CD4-positive, alpha-beta T cell (primary cell): ENCODE measurements around the gene THEM5. TPM values are rescaled to one million over a fixed set of nuclear protein-coding genes. Genes with fewer than 3 reads are reported as not detected.
A peak's percentile ranks its signal among the peaks of the same experiment; 100 is the strongest.

Experiments used
- ATAC-seq: fragments of 200-7000 bp; cut with Tn5 transposase; one replicate; pipeline ENCODE4 v1.10.0; 2022; ENCODE audit warnings: mild to moderate bottlenecking; ENCODE audit not compliant: poor library complexity
- CTCF ChIA-PET: fragments of 350-600 bp; sonication (Branson Sonifier 250); formaldehyde crosslinking; loops from one replicate; lab custom pipeline; 2021; ENCODE audit warnings: antibody characterized with exemption, inconsistent platforms; lab: Charles Lee
- POLR2A ChIA-PET: fragments of 350-600 bp; sonication (Branson Sonifier 250); formaldehyde crosslinking; loops from one replicate; lab custom pipeline; 2021; ENCODE audit warnings: antibody characterized with exemption, inconsistent platforms; lab: Charles Lee
- DNase-seq, 14 experiments: peaks; one replicate each; pipeline ENCODE4 v3.0.0-alpha.2; 2013 to 2020; ENCODE audit warnings: mixed read lengths in 2 of 14
- H3K27ac ChIP-seq, 2 donors: one replicate each; pipeline versions ENCODE4 v1.5.1 to v1.7.0; 2013; ENCODE audit warnings: low read length in 2 of 2, low read depth in 1 of 2, mild to moderate bottlenecking in 1 of 2
- H3K27me3 ChIP-seq, 2 experiments: 1 replicate in 1 of 2; 2 replicates in 1 of 2; pipeline versions ENCODE4 v1.6.1 to v1.7.0; 2013; ENCODE audit warnings: low read length in 2 of 2, control low read depth in 1 of 2, mild to moderate bottlenecking in 1 of 2, moderate library complexity in 1 of 2; ENCODE audit not compliant: insufficient read depth in 2 of 2, control insufficient read depth in 1 of 2
- H3K36me3 ChIP-seq: one replicate; pipeline ENCODE4 v1.6.1; 2013; ENCODE audit warnings: low read length, control low read depth; ENCODE audit not compliant: insufficient read depth
- H3K4me1 ChIP-seq: one replicate; pipeline ENCODE4 v1.6.1; 2013; ENCODE audit warnings: low read length, control low read depth; ENCODE audit not compliant: insufficient read depth
- H3K4me3 ChIP-seq: one replicate; pipeline ENCODE4 v1.5.1; 2013; ENCODE audit warnings: mild to moderate bottlenecking, low read length, moderate library complexity
- H3K9me3 ChIP-seq, 2 experiments: 1 replicate in 1 of 2; 2 replicates in 1 of 2; pipeline versions ENCODE4 v1.6.1 to v1.7.0; 2013; ENCODE audit warnings: low read length in 2 of 2, mild to moderate bottlenecking in 2 of 2, control low read depth in 1 of 2, moderate library complexity in 1 of 2; ENCODE audit not compliant: control insufficient read depth in 1 of 2, insufficient read depth in 1 of 2
- H3K27ac Mint-ChIP-seq: one replicate; pipeline ENCODE4 v1.8.0; 2020; ENCODE audit warnings: mixed read lengths
- H3K27me3 Mint-ChIP-seq: one replicate; pipeline ENCODE4 v1.8.0; 2021; ENCODE audit warnings: mixed read lengths
- H3K36me3 Mint-ChIP-seq: one replicate; pipeline ENCODE4 v1.8.0; 2021; ENCODE audit warnings: low read depth, mixed read lengths
- H3K4me1 Mint-ChIP-seq: one replicate; pipeline ENCODE4 v1.8.0; 2021; ENCODE audit warnings: low read depth, mixed read lengths
- H3K4me3 Mint-ChIP-seq: one replicate; pipeline ENCODE4 v1.8.0; 2020; ENCODE audit warnings: mild to moderate bottlenecking, mixed read lengths
- H3K9me3 Mint-ChIP-seq: one replicate; pipeline ENCODE4 v1.8.0; 2020; ENCODE audit warnings: mixed read lengths
- CTCF ChIP-seq: fragments of 200-600 bp; IDR thresholded peaks from one replicate; pipeline ENCODE4 v1.8.0; 2022; ENCODE audit warnings: antibody characterized with exemption, mild to moderate bottlenecking
- intact Hi-C, 2 experiments: fragments of 100-400 bp; cut with DNase I in 1 of 2; cut with micrococcal nuclease in 1 of 2; formaldehyde crosslinking; loops; one replicate each; pipeline versions ENCODE4 v1.15.1 to v1.9.0; 2023 to 2025; cut with DNase I, micrococcal nuclease
- total RNA-seq, 174 experiments: library from RNA in 2 of 174; stranded (reverse) in 2 of 174; gene quantifications; one replicate each; pipeline ENCODE4 v1.2.3 and lab custom pipeline; 2021 to 2026

THEM5 gene
- total RNA-seq, 2 experiments from 2014 or later, result not detected

- Mint-ChIP-seq H3K4me1 (peaks cover 83% of the 10 kb centered on the region), H3K36me3 (no peaks in the 10 kb centered on the region), H3K9me3 (no peaks in the 10 kb centered on the region), H3K4me3 (peak overlapping the region; percentile 76), H3K27me3 (no peaks in the 10 kb centered on the region), H3K27ac (peak overlapping the region; percentile 84)
- DNase-seq (no peak), ATAC-seq (no peak)
- peak overlapping the region; percentile 59 for H3K4me3 ChIP-seq
- peak overlapping the region in 1 of 2 donors; percentile 25 for H3K27ac ChIP-seq
- H3K4me1 ChIP-seq, result peaks cover 91% of the 10 kb centered on the region
- no peak for TF ChIP-seq CTCF
- CTCF ChIA-PET, result no interaction called here
- H3K36me3 ChIP-seq, result no peaks in the 10 kb centered on the region
- H3K27me3 ChIP-seq, result no peaks in the 10 kb centered on the region
- H3K9me3 ChIP-seq, result no peaks in the 10 kb centered on the region
- POLR2A ChIA-PET, result interaction anchor here (1.2 to 3.5 kb wide), 2 partner anchors 9 to 82 kb away, joined by 3 to 14 read pairs; no protein-coding TSS in a partner anchor
- intact Hi-C loops, result no loop called here
Measured at GRCh38 chr1:151825204-151825603, 28.3 kb downstream of the THEM5 start.

GRCh38 chr1:151823175-151823574, 30.3 kb downstream of the THEM5 start:
- no peaks in the 10 kb centered on the region for H3K9me3 ChIP-seq
- Mint-ChIP-seq H3K9me3 (no peaks in the 10 kb centered on the region), H3K4me1 (peaks cover 74% of the 10 kb centered on the region), H3K27me3 (no peaks in the 10 kb centered on the region), H3K4me3 (peak overlapping the region; percentile 59), H3K36me3 (no peaks in the 10 kb centered on the region), H3K27ac (peak overlapping the region; percentile 75)
- ChIA-PET CTCF (interaction anchor here (1.5 kb wide), 1 partner anchor 11 kb away, joined by 5 read pairs; no protein-coding TSS in a partner anchor), POLR2A (interaction anchor here (1.0 kb wide), 1 partner anchor 11 kb away, joined by 3 read pairs; no protein-coding TSS in a partner anchor)
- DNase-seq (no peak), ATAC-seq (no peak)
- no peaks in the 10 kb centered on the region for H3K36me3 ChIP-seq
- intact Hi-C loops, result no loop called here
- TF ChIP-seq CTCF, result no peak
- H3K27ac ChIP-seq, result peak overlapping the region; percentile 37 to 57
- H3K4me1 ChIP-seq, result peaks cover 91% of the 10 kb centered on the region
- peak overlapping the region; percentile 59 for H3K4me3 ChIP-seq
- no peaks in the 10 kb centered on the region for H3K27me3 ChIP-seq

GRCh38 chr1:151822404-151822803, 31.1 kb downstream of the THEM5 start:
- Histone ChIP-seq H3K9me3 (no peaks in the 10 kb centered on the region), H3K27ac (peak overlapping the region; percentile 37 to 57), H3K36me3 (no peaks in the 10 kb centered on the region), H3K27me3 (no peaks in the 10 kb centered on the region), H3K4me1 (peaks cover 91% of the 10 kb centered on the region), H3K4me3 (peak overlapping the region; percentile 59)
- TF ChIP-seq CTCF, result no peak
- H3K4me1 Mint-ChIP-seq, result peaks cover 74% of the 10 kb centered on the region
- POLR2A ChIA-PET, result interaction anchor here (0.7 kb wide), 1 partner anchor 14 kb away, joined by 4 read pairs; no protein-coding TSS in a partner anchor
- ATAC-seq (no peak), DNase-seq (peak in 2 of 14 experiments; percentile 48 to 59)
- CTCF ChIA-PET, result no interaction called here
- H3K4me3 Mint-ChIP-seq, result peak overlapping the region; percentile 59
- H3K9me3 Mint-ChIP-seq, result no peaks in the 10 kb centered on the region
- no peaks in the 10 kb centered on the region for H3K27me3 Mint-ChIP-seq
- H3K36me3 Mint-ChIP-seq, result no peaks in the 10 kb centered on the region
- peak overlapping the region; percentile 75 for H3K27ac Mint-ChIP-seq
- intact Hi-C loops, result no loop called here
